HepG2 (cell line): Measurements from ENCODE around the gene TBC1D16. TPM values are rescaled to one million over a fixed set of nuclear protein-coding genes. Genes with fewer than 3 reads are reported as not detected.

Experiments
- BCL6 ChIP-seq: IDR thresholded peaks from 2 replicates; pipeline ENCODE4 v1.6.1; 2016; ENCODE audit warnings: missing genetic modification reagents, missing compliant biosample characterization
- HOMEZ ChIP-seq: IDR thresholded peaks from 2 replicates; pipeline ENCODE4 v1.6.1; 2016; ENCODE audit warnings: low read depth
- MTERF4 ChIP-seq: sonication (generic); formaldehyde crosslinking; IDR thresholded peaks from 2 replicates; pipeline ENCODE4 v1.8.0; 2023; ENCODE audit warnings: mild to moderate bottlenecking, missing genetic modification reagents
- ONECUT2 ChIP-seq: sonication (generic); formaldehyde crosslinking; IDR thresholded peaks from 2 replicates; pipeline ENCODE4 v1.4.0; 2020; ENCODE audit warnings: missing genetic modification reagents
- SP140L ChIP-seq: sonication (generic); formaldehyde crosslinking; IDR thresholded peaks from 2 replicates; pipeline ENCODE4 v1.4.0; 2020; ENCODE audit warnings: missing genetic modification reagents, borderline replicate concordance
- STAT6 ChIP-seq: sonication (generic); formaldehyde crosslinking; IDR thresholded peaks from 2 replicates; pipeline ENCODE4 v1.4.0; 2020; ENCODE audit warnings: missing genetic modification reagents, mild to moderate bottlenecking, borderline replicate concordance
- TERF1 ChIP-seq: sonication (generic); formaldehyde crosslinking; IDR thresholded peaks from 2 replicates; pipeline ENCODE4 v1.8.0; 2022; ENCODE audit warnings: mild to moderate bottlenecking, missing genetic modification reagents, moderate library complexity
- ZFP90 ChIP-seq: sonication (generic); formaldehyde crosslinking; IDR thresholded peaks from 2 replicates; pipeline ENCODE4 v1.8.0; 2022; ENCODE audit warnings: missing genetic modification reagents, mild to moderate bottlenecking, inconsistent platforms, borderline replicate concordance
- ZNF563 ChIP-seq: sonication (generic); formaldehyde crosslinking; IDR thresholded peaks from 2 replicates; pipeline ENCODE4 v1.8.0; 2022; ENCODE audit warnings: mild to moderate bottlenecking, moderate library complexity, missing genetic modification reagents
- ZNF672 ChIP-seq: sonication (generic); formaldehyde crosslinking; IDR thresholded peaks from 2 replicates; pipeline ENCODE4 v1.8.1; 2022; ENCODE audit warnings: missing genetic modification reagents
- ZNF710 ChIP-seq: sonication (generic); formaldehyde crosslinking; IDR thresholded peaks from 2 replicates; pipeline ENCODE4 v1.5.0; 2020; ENCODE audit warnings: mild to moderate bottlenecking, missing genetic modification reagents, borderline replicate concordance
- ZNF770 ChIP-seq: sonication (generic); formaldehyde crosslinking; IDR thresholded peaks from 2 replicates; pipeline ENCODE4 v1.5.0; 2020; ENCODE audit warnings: mild to moderate bottlenecking, missing genetic modification reagents
- polyA plus RNA-seq, 8 experiments: library from polyadenylated mRNA; depleted of rRNA in 3 of 8; stranded (reverse) in 7 of 8; unstranded in 1 of 8; fragments of >200 nt; fragmentation: Illumina TruSeq in 4 of 8; extraction: Trizol in 4 of 8; gene quantifications; 2 replicates each; pipeline versions ENCODE4 v1.2.1 to v1.2.3, GENCODE V29; 2011 to 2016; ENCODE audit warnings: low read depth in 4 of 8, missing spikeins in 1 of 8, mixed read lengths in 1 of 8; ENCODE audit not compliant: insufficient read depth in 1 of 8
- total RNA-seq, 5 experiments: library from RNA; depleted of rRNA; stranded (reverse); fragments of >200 nt; fragmentation: Illumina TruSeq; extraction: Trizol; gene quantifications; 2 replicates each; pipeline ENCODE4 v1.2.3, GENCODE V29; 2016; ENCODE audit warnings: low read depth in 1 of 5

The TBC1D16 gene
- total and polyA plus RNA-seq, 2 of the 13 experiments (the other 11 are each of a cell fraction or from before 2014, with no cell fraction given): 14.9 to 24.9 TPM

- TF ChIP-seq ZNF770: peak; percentile 99
- 0 out of 2 replicates have a peak, but pooled peaks have one; percentile 41 for TF ChIP-seq ZNF710 (CRISPR knock-in tag)
- no peak for TF ChIP-seq SP140L (CRISPR knock-in tag)
- TF ChIP-seq TERF1 (CRISPR knock-in tag): no peak
- TF ChIP-seq ZFP90 (CRISPR knock-in tag): no peak
- TF ChIP-seq ONECUT2 (CRISPR knock-in tag): no peak
- 0 out of 2 replicates have a peak, but pooled peaks have one; percentile 14 for TF ChIP-seq HOMEZ (CRISPR knock-in tag)
- no peak for TF ChIP-seq MTERF4 (CRISPR knock-in tag)
- no peak for TF ChIP-seq ZNF563 (CRISPR knock-in tag)
- no peak; the same call in 1 of the 2 replicates for TF ChIP-seq STAT6 (CRISPR knock-in tag)
- no peak for TF ChIP-seq ZNF672 (CRISPR knock-in tag)
- no peak for TF ChIP-seq BCL6 (CRISPR knock-in tag)
Observed at GRCh38 chr17:79987187-79987934, 48.3 kb downstream of the TBC1D16 start (continued).
